H9 (cell line): ENCODE measurements around the gene C11orf58. TPM values are rescaled to one million over a fixed set of nuclear protein-coding genes. Genes with fewer than 3 reads are reported as not detected.
A peak's percentile ranks its signal among the peaks of the same experiment; 100 is the strongest.

ENCODE experiments used
- DNase-seq: peaks from one replicate; pipeline ENCODE4 v3.0.0-alpha.2; 2017
- H2AFZ ChIP-seq: one replicate; pipeline ENCODE4 v1.6.1; 2013; ENCODE audit warnings: mild to moderate bottlenecking, low read length, control low read depth, moderate library complexity
- H2AK5ac ChIP-seq: 2 replicates; pipeline ENCODE4 v1.6.1; 2013; ENCODE audit warnings: low read length, control low read depth, mixed read lengths; ENCODE audit not compliant: insufficient read length
- H2BK120ac ChIP-seq: one replicate; pipeline ENCODE4 v1.6.1; 2013; ENCODE audit warnings: low read depth, mild to moderate bottlenecking, low read length, control low read depth, inconsistent platforms; ENCODE audit not compliant: poor library complexity, severe bottlenecking
- H2BK12ac ChIP-seq: 2 replicates; pipeline ENCODE4 v1.6.1; 2013; ENCODE audit warnings: low read length, control low read depth, mixed read lengths, low read depth; ENCODE audit not compliant: insufficient read length
- H2BK15ac ChIP-seq: 2 replicates; pipeline ENCODE4 v1.6.1; 2013; ENCODE audit warnings: low read depth, low read length, control low read depth
- H2BK20ac ChIP-seq: one replicate; pipeline ENCODE4 v1.6.1; 2013; ENCODE audit warnings: low read depth, mild to moderate bottlenecking, low read length, control low read depth, inconsistent platforms; ENCODE audit not compliant: poor library complexity, severe bottlenecking
- H2BK5ac ChIP-seq: 2 replicates; pipeline ENCODE4 v1.6.1; 2013; ENCODE audit warnings: low read length, control low read depth, mixed read lengths; ENCODE audit not compliant: insufficient read length
- H3K14ac ChIP-seq: 2 replicates; pipeline ENCODE4 v1.6.1; 2013; ENCODE audit warnings: low read length, control low read depth; ENCODE audit not compliant: insufficient read depth
- H3K18ac ChIP-seq: 2 replicates; pipeline ENCODE4 v1.6.1; 2013; ENCODE audit warnings: low read depth, mild to moderate bottlenecking, mixed read lengths, low read length, control low read depth; ENCODE audit not compliant: insufficient read length
- H3K23ac ChIP-seq: 2 replicates; pipeline ENCODE4 v1.6.1; 2013; ENCODE audit warnings: low read length, control low read depth, mixed read lengths, low read depth; ENCODE audit not compliant: insufficient read length
- H3K23me2 ChIP-seq: 2 replicates; pipeline ENCODE4 v1.6.1; 2013; ENCODE audit warnings: low read depth, mild to moderate bottlenecking, mixed read lengths, low read length, control low read depth; ENCODE audit not compliant: insufficient read length, poor library complexity, severe bottlenecking
- H3K27ac ChIP-seq: 2 replicates; pipeline ENCODE4 v1.5.1; 2013; ENCODE audit warnings: low read length, control low read depth, mixed read lengths, low read depth; ENCODE audit not compliant: insufficient read length
- H3K27me3 ChIP-seq: 2 replicates; pipeline ENCODE4 v1.6.1; 2013; ENCODE audit warnings: low read length, control low read depth, inconsistent platforms; ENCODE audit not compliant: insufficient read depth
- H3K4ac ChIP-seq: 2 replicates; pipeline ENCODE4 v1.6.1; 2013; ENCODE audit warnings: low read depth, mild to moderate bottlenecking, control low read depth, inconsistent platforms, low read length, moderate library complexity
- H3K4me1 ChIP-seq: 2 replicates; pipeline ENCODE4 v1.6.1; 2013; ENCODE audit warnings: low read length, control low read depth, inconsistent platforms; ENCODE audit not compliant: insufficient read depth
- H3K4me2 ChIP-seq: 2 replicates; pipeline ENCODE4 v1.6.1; 2013; ENCODE audit warnings: low read length, control low read depth, mixed read lengths; ENCODE audit not compliant: insufficient read length, insufficient read depth
- H3K56ac ChIP-seq: 2 replicates; pipeline ENCODE4 v1.6.1; 2013; ENCODE audit warnings: low read depth, mild to moderate bottlenecking, mixed read lengths, low read length, control low read depth; ENCODE audit not compliant: insufficient read length
- H3K79me1 ChIP-seq: 2 replicates; pipeline ENCODE4 v1.6.1; 2013; ENCODE audit warnings: low read depth, mild to moderate bottlenecking, moderate library complexity, low read length, control low read depth, inconsistent platforms; ENCODE audit not compliant: insufficient read depth, poor library complexity, severe bottlenecking
- H3K79me2 ChIP-seq: 2 replicates; pipeline ENCODE4 v1.6.1; 2013; ENCODE audit warnings: low read length, control low read depth, inconsistent platforms; ENCODE audit not compliant: insufficient read depth
- H3K9ac ChIP-seq: 2 replicates; pipeline ENCODE4 v1.6.1; 2013; ENCODE audit warnings: low read length, control low read depth, mixed read lengths; ENCODE audit not compliant: insufficient read length; ENCODE audit errors: extremely low read depth
- H3K9me3 ChIP-seq: one replicate; pipeline ENCODE4 v1.6.1; 2013; ENCODE audit warnings: low read depth, low read length, inconsistent platforms; ENCODE audit not compliant: control insufficient read depth
- H3T11ph ChIP-seq: one replicate; pipeline ENCODE4 v1.6.1; 2013; ENCODE audit warnings: mild to moderate bottlenecking, low read length, control low read depth, inconsistent platforms
- H4K20me1 ChIP-seq: one replicate; pipeline ENCODE4 v1.6.1; 2013; ENCODE audit not compliant: control insufficient read depth, insufficient read length, insufficient read depth
- H4K5ac ChIP-seq: 2 replicates; pipeline ENCODE4 v1.6.1; 2013; ENCODE audit warnings: low read depth, mild to moderate bottlenecking, mixed read lengths, low read length, control low read depth; ENCODE audit not compliant: insufficient read length
- H4K8ac ChIP-seq: replicated peaks from 2 replicates; pipeline ENCODE4 v1.6.1; 2013; ENCODE audit warnings: low read length, control low read depth, mixed read lengths, low read depth; ENCODE audit not compliant: insufficient read length
- H4K91ac ChIP-seq: 2 replicates; pipeline ENCODE4 v1.6.1; 2013; ENCODE audit warnings: low read depth, mild to moderate bottlenecking, moderate library complexity, mixed read lengths, low read length, control low read depth; ENCODE audit not compliant: insufficient read length
- H3K27ac Mint-ChIP-seq, 3 experiments: 2 replicates in 2 of 3; 3 replicates in 1 of 3; pipeline ENCODE4 v1.8.0; 2020 to 2021; ENCODE audit warnings: mixed read lengths in 3 of 3, mild to moderate bottlenecking in 1 of 3, moderate library complexity in 1 of 3
- H3K27me3 Mint-ChIP-seq: 2 replicates; pipeline ENCODE4 v1.8.0; 2021; ENCODE audit warnings: low read depth, mild to moderate bottlenecking, moderate library complexity, mixed read lengths
- H3K36me3 Mint-ChIP-seq, 3 experiments: 2 replicates in 2 of 3; 3 replicates in 1 of 3; pipeline ENCODE4 v1.8.0; 2020 to 2021; ENCODE audit warnings: low read depth in 3 of 3, mixed read lengths in 3 of 3; ENCODE audit not compliant: insufficient read depth in 1 of 3
- H3K4me1 Mint-ChIP-seq, 2 experiments: 2 replicates each; pipeline ENCODE4 v1.8.0; 2020; ENCODE audit warnings: mixed read lengths in 2 of 2
- H3K4me3 Mint-ChIP-seq, 2 experiments: 2 replicates in 1 of 2; 3 replicates in 1 of 2; pipeline ENCODE4 v1.8.0; 2020 to 2021; ENCODE audit warnings: mild to moderate bottlenecking in 2 of 2, mixed read lengths in 2 of 2, moderate library complexity in 1 of 2
- H3K9me3 Mint-ChIP-seq, 2 experiments: 2 replicates in 1 of 2; 3 replicates in 1 of 2; pipeline ENCODE4 v1.8.0; 2020; ENCODE audit warnings: mild to moderate bottlenecking in 2 of 2, mixed read lengths in 2 of 2, moderate library complexity in 1 of 2
- CTCF ChIP-seq: fragments of 200-600 bp; sonication (generic); conservative IDR thresholded peaks from 3 replicates; pipeline ENCODE4 v1.8.0; 2021; ENCODE audit warnings: antibody characterized with exemption, mild to moderate bottlenecking
- WGBS: extraction: QIAGEN DNeasy Blood & Tissue Kit; methylation state at CpG from one replicate; pipeline ENCODE4 v1.1.7; 2013; ENCODE audit warnings: missing lambda C conversion rate, low lambda C conversion rate, mixed read lengths; ENCODE audit not compliant: insufficient read length; ENCODE audit errors: extremely low coverage; 5-methylcytosine and 5-hydroxymethylcytosine counted together
- total RNA-seq: library from RNA; stranded (reverse); gene quantifications from 2 replicates; pipeline ENCODE4 v1.2.1, GENCODE V29; 2021

The C11orf58 gene
- total RNA-seq, 1 experiment from 2014 or later = 169 TPM

GRCh38 chr11:16775614-16776283, 37.3 kb downstream of the C11orf58 start:
- no peak overlapping the region for H4K91ac ChIP-seq
- no peak overlapping the region for H2BK12ac ChIP-seq
- H3K4me2 ChIP-seq = no peak overlapping the region
- H2BK15ac ChIP-seq = no peak overlapping the region
- H4K20me1 ChIP-seq = no peaks in the 10 kb centered on the region
- H3K18ac ChIP-seq = no peak overlapping the region
- H3K79me2 ChIP-seq = no peaks in the 10 kb centered on the region
- WGBS = no CpG with 5 or more reads among the region's 16 CpGs
- H3K9ac ChIP-seq = no peak overlapping the region
- H3K23me2 ChIP-seq = no peaks in the 10 kb centered on the region
- H3K14ac ChIP-seq = no peak overlapping the region
- peak overlapping the region in 1 of 3 experiments; percentile 54; a peak in 3 of 7 replicates for H3K27ac Mint-ChIP-seq
- no peak for DNase-seq
- no peak overlapping the region for H4K8ac ChIP-seq
- H2AK5ac ChIP-seq = no peak overlapping the region
- H3K9me3 Mint-ChIP-seq = no peaks in the 10 kb centered on the region
- H3K56ac ChIP-seq = no peak overlapping the region
- no peak overlapping the region for H4K5ac ChIP-seq
- H3K79me1 ChIP-seq = no peaks in the 10 kb centered on the region
- H3K27me3 Mint-ChIP-seq = no peaks in the 10 kb centered on the region; the same call in 1 of the 2 replicates
- H2BK20ac ChIP-seq = no peak overlapping the region
- no peak overlapping the region for H3K4me3 Mint-ChIP-seq
- H3T11ph ChIP-seq = no peak overlapping the region
- peaks cover 2 to 13% (median 5%) of the 10 kb centered on the region in 3 experiments; a peak in 6 of 7 replicates for H3K36me3 Mint-ChIP-seq
- H3K4me1 ChIP-seq = 0 out of 2 replicates have a peak, but pooled peaks cover 5% of the 10 kb centered on the region
- H2BK5ac ChIP-seq = no peak overlapping the region
- no peak overlapping the region for H3K4ac ChIP-seq
- no peak overlapping the region for H3K23ac ChIP-seq
- H2BK120ac ChIP-seq = no peak overlapping the region
- H3K9me3 ChIP-seq = no peaks in the 10 kb centered on the region
- no peaks in the 10 kb centered on the region for H3K27me3 ChIP-seq
- peaks cover 38 to 42% of the 10 kb centered on the region in 2 experiments for H3K4me1 Mint-ChIP-seq
- H3K27ac ChIP-seq = no peak overlapping the region
- H2AFZ ChIP-seq = no peak overlapping the region
- TF ChIP-seq CTCF = no peak
